ENCODE data around the gene RCOR3. TPM values are rescaled to one million over a fixed set of nuclear protein-coding genes. Genes with fewer than 3 reads are reported as not detected.

Gene RCOR3
- total and polyA plus RNA-seq, 2 of the 8 experiments (the other 6 are each of a cell fraction or from before 2014, with no cell fraction given) = 21.4 to 36.3 TPM

GRCh38 chr1:211267204-211267857 is 8.2 kb downstream of the RCOR3 start:
- no peaks in the 10 kb centered on the region for H3K4me1 ChIP-seq (replicated peaks in 1 of 4; ENCODE audit: control insufficient read depth in 3 of 4, insufficient read depth in 4 of 4, low read length in 3 of 4)
- H2BK5ac ChIP-seq (ENCODE audit: low read depth, low read length) = no peak overlapping the region
- no peak overlapping the region for H2BK120ac ChIP-seq (replicated peaks; ENCODE audit: low read depth, low read length)
- POLR2A ChIA-PET (ENCODE audit: partially characterized antibody) = interaction anchor here (1.7 to 2.0 kb wide), 2 partner anchors 9 to 10 kb away, joined by 4 to 6 read pairs; no protein-coding TSS in a partner anchor
- H3K4ac ChIP-seq (replicated peaks; ENCODE audit: insufficient read length, low read depth, low read length) = no peak overlapping the region
- no peaks in the 10 kb centered on the region for H3K9me3 ChIP-seq (ENCODE audit: insufficient read depth in 2 of 2, low read depth in 1 of 2, low read length in 1 of 2)
- H3K18ac ChIP-seq (ENCODE audit: extremely low read depth, low read length) = no peak overlapping the region
- no peak overlapping the region for H2AFZ ChIP-seq (ENCODE audit: low read length)
- no peak overlapping the region for H3K23ac ChIP-seq (ENCODE audit: insufficient read length)
- 90% methylated on average over 7 of the region's 7 CpGs; no CpG with 5 or more reads in 1 of the 2 experiments for WGBS, 2 experiments (ENCODE audit: extremely low coverage in 1 of 2, insufficient coverage in 1 of 2, insufficient read length in 1 of 2, insufficient replicate concordance in 2 of 2, low coverage in 1 of 2, low lambda C conversion rate in 2 of 2, missing lambda C conversion rate in 1 of 2)
- DNase-seq (ENCODE audit: low read depth in 1 of 2, low spot score in 2 of 2) = no peak
- FAIRE-seq = no peak
- no peak overlapping the region for H4K5ac ChIP-seq (ENCODE audit: insufficient read length, low read depth, low read length)
- H2BK20ac ChIP-seq (ENCODE audit: low read length) = no peak overlapping the region
- H3K23me2 ChIP-seq (ENCODE audit: low read depth, low read length) = no peaks in the 10 kb centered on the region
- no peak overlapping the region for H4K8ac ChIP-seq (ENCODE audit: extremely low read depth, insufficient read depth, low read length)
- H2BK12ac ChIP-seq (ENCODE audit: low read depth, low read length) = no peak overlapping the region
- H2AK5ac ChIP-seq (ENCODE audit: low read depth, low read length) = no peak overlapping the region
- H3K4me2 ChIP-seq (ENCODE audit: insufficient read depth in 1 of 2, low read depth in 2 of 2, low read length in 2 of 2) = no peak overlapping the region
- no peak overlapping the region for H3K56ac ChIP-seq (replicated peaks; ENCODE audit: insufficient read length, low read depth, low read length)
- H3K4me3 ChIP-seq (ENCODE audit: extremely low read depth in 1 of 4, insufficient read depth in 2 of 4, low read depth in 3 of 4, low read length in 4 of 4) = no peak overlapping the region
- peaks cover 0 to 43% (median 7%) of the 10 kb centered on the region in 4 experiments; a peak in 6 of 8 replicates for H3K36me3 ChIP-seq (ENCODE audit: control insufficient read depth in 2 of 4, insufficient read depth in 4 of 4, low read length in 3 of 4)
- no peak overlapping the region for H2BK15ac ChIP-seq (ENCODE audit: low read length)
- H4K91ac ChIP-seq (replicated peaks; ENCODE audit: insufficient read length, low read length) = no peak overlapping the region
- H3K9ac ChIP-seq (replicated peaks in 1 of 4; ENCODE audit: extremely low read depth in 1 of 4, low read depth in 3 of 4, low read length in 3 of 4) = no peak overlapping the region
- no peak overlapping the region for H3K27ac ChIP-seq (ENCODE audit: low read depth, low read length)
- no peaks in the 10 kb centered on the region for H4K20me1 ChIP-seq (replicated peaks in 1 of 2; ENCODE audit: control insufficient read depth in 1 of 2, insufficient read depth in 2 of 2, low read length in 2 of 2)
- H3K27me3 ChIP-seq (replicated peaks in 1 of 4; ENCODE audit: control insufficient read depth in 3 of 4, extremely low read depth in 1 of 4, insufficient read depth in 3 of 4, low read length in 3 of 4) = no peaks in the 10 kb centered on the region
- TF ChIP-seq EZH2 (IDR thresholded peaks at IDR 0.05; ENCODE audit: low read depth, low read length, severe bottlenecking) (no peak), CEBPB (IDR thresholded peaks at IDR 0.05; ENCODE audit: low read depth, low read length) (no peak), KDM4A (IDR thresholded peaks at IDR 0.05; ENCODE audit: low read depth, low read length, severe bottlenecking) (no peak), CHD1 (IDR thresholded peaks at IDR 0.05; ENCODE audit: low read depth, low read length) (no peak), HDAC2 (IDR thresholded peaks at IDR 0.05; ENCODE audit: borderline replicate concordance in 1 of 2, low read depth in 2 of 2, low read length in 2 of 2) (no peak), SAP30 (IDR thresholded peaks at IDR 0.05; ENCODE audit: insufficient read depth, insufficient replicate concordance, low read length) (no peak), SIRT6 (IDR thresholded peaks at IDR 0.05; ENCODE audit: low read length) (no peak), CTBP2 (IDR thresholded peaks at IDR 0.05; ENCODE audit: borderline replicate concordance, insufficient read depth, insufficient read length, low read length) (no peak)
- TF ChIP-seq, protein P1, sequence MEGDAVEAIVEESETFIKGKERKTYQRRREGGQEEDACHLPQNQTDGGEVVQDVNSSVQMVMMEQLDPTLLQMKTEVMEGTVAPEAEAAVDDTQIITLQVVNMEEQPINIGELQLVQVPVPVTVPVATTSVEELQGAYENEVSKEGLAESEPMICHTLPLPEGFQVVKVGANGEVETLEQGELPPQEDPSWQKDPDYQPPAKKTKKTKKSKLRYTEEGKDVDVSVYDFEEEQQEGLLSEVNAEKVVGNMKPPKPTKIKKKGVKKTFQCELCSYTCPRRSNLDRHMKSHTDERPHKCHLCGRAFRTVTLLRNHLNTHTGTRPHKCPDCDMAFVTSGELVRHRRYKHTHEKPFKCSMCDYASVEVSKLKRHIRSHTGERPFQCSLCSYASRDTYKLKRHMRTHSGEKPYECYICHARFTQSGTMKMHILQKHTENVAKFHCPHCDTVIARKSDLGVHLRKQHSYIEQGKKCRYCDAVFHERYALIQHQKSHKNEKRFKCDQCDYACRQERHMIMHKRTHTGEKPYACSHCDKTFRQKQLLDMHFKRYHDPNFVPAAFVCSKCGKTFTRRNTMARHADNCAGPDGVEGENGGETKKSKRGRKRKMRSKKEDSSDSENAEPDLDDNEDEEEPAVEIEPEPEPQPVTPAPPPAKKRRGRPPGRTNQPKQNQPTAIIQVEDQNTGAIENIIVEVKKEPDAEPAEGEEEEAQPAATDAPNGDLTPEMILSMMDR (IDR thresholded peaks at IDR 0.05; ENCODE audit: control extremely low read depth in 1 of 3, insufficient read depth in 1 of 3, low read depth in 1 of 3, low read length in 3 of 3) = no peak
- H3K79me1 ChIP-seq (ENCODE audit: low read depth, low read length) = no peaks in the 10 kb centered on the region; the same call in 1 of the 2 replicates
- CTCF ChIA-PET (ENCODE audit: partially characterized antibody) = interaction anchor here (1.0 kb wide), 1 partner anchor 10 kb away, joined by 3 read pairs; no protein-coding TSS in a partner anchor
- H3K14ac ChIP-seq (ENCODE audit: insufficient read length) = no peak overlapping the region
- H3K79me2 ChIP-seq (ENCODE audit: control insufficient read depth in 1 of 2, insufficient read depth in 2 of 2, low read length in 2 of 2) = peaks cover 0 to 20% of the 10 kb centered on the region in 2 experiments; a peak in 2 of 4 replicates
